GM12875 (cell line): Measurements from ENCODE around the gene EXOC6B.

ENCODE experiments used
- H3K4me3 ChIP-seq: one replicate; pipeline ENCODE4 v1.5.1; 2011; ENCODE audit warnings: low read depth, low read length, control low read depth
- TF ChIP-seq, protein P1 (sequence below): IDR thresholded peaks from 2 replicates; pipeline ENCODE4 v1.5.1; 2011; ENCODE audit warnings: low read depth, mild to moderate bottlenecking, control low read depth, inconsistent platforms, low read length, moderate library complexity, borderline replicate concordance; ENCODE audit not compliant: insufficient read depth

The EXOC6B gene

GRCh38 chr2:72778410-72778809, 47.4 kb downstream of the EXOC6B start:
- no peak overlapping the region for H3K4me3 ChIP-seq
- TF ChIP-seq, protein P1, sequence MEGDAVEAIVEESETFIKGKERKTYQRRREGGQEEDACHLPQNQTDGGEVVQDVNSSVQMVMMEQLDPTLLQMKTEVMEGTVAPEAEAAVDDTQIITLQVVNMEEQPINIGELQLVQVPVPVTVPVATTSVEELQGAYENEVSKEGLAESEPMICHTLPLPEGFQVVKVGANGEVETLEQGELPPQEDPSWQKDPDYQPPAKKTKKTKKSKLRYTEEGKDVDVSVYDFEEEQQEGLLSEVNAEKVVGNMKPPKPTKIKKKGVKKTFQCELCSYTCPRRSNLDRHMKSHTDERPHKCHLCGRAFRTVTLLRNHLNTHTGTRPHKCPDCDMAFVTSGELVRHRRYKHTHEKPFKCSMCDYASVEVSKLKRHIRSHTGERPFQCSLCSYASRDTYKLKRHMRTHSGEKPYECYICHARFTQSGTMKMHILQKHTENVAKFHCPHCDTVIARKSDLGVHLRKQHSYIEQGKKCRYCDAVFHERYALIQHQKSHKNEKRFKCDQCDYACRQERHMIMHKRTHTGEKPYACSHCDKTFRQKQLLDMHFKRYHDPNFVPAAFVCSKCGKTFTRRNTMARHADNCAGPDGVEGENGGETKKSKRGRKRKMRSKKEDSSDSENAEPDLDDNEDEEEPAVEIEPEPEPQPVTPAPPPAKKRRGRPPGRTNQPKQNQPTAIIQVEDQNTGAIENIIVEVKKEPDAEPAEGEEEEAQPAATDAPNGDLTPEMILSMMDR = no peak

- no peak overlapping the region for H3K4me3 ChIP-seq
- TF ChIP-seq, protein P1 = peak; percentile 58; the same call in 1 of the 2 replicates
These were observed 54.9 kb downstream of the EXOC6B start for GRCh38 chr2:72770879-72771461.

DNA sequence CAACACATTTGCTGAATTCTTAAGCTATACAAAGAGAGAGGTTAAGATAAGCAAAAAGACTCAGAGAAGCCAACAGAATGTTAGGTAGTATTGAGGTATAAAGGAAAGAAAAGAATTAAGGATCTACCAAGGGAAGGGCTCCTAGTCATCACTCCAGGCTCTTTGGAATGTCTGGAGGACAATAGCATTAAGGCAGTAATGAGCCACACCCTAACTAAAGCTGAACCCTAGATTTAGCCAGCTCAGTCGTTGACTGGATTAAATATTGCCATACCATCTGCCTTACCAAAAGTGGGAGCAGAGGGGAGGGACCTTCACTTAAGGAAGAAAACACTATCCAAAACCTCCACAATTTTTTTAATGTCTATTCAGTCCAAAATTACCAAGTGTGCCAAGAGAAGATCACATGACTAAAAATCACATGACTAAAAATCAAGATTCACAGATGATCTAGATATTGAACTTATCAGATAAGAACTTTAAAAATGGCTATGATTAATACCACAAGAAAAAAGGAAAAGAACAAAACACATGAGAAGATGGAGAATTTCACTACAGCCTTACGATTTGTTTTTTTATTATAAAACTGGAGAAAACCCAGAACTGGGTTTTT, 59.7 kb downstream of the EXOC6B start:
- H3K4me3 ChIP-seq = no peak overlapping the region
- TF ChIP-seq, protein P1 = no peak

- TF ChIP-seq, protein P1 = no peak
These were observed 63.6 kb downstream of the EXOC6B start for GRCh38 chr2:72762276-72762675.

DNA sequence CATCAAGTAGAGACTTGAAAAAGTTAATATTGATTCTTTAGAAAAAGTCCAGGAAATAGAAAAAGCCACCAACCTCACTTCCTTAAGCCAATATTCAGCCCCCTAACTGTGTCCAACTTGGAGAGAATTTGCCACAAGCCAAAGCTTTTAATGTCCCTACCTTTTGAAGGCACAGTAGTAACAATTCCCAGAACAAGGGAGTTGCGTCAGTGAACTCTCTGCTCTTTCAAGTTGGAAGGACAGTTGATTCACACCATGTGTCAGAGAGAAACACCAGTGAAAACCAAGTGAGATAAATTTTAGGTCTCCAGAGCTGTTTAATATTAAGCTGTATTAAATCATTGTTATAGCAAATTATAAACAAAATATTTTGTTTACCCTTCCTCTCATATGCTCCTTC, 66.1 kb downstream of the EXOC6B start:
- TF ChIP-seq, protein P1 = no peak
- H3K4me3 ChIP-seq = no peak overlapping the region

More at GRCh38 chr2:72762276-72762675, 63.6 kb downstream of the EXOC6B start:
- H3K4me3 ChIP-seq = no peak overlapping the region

DNA sequence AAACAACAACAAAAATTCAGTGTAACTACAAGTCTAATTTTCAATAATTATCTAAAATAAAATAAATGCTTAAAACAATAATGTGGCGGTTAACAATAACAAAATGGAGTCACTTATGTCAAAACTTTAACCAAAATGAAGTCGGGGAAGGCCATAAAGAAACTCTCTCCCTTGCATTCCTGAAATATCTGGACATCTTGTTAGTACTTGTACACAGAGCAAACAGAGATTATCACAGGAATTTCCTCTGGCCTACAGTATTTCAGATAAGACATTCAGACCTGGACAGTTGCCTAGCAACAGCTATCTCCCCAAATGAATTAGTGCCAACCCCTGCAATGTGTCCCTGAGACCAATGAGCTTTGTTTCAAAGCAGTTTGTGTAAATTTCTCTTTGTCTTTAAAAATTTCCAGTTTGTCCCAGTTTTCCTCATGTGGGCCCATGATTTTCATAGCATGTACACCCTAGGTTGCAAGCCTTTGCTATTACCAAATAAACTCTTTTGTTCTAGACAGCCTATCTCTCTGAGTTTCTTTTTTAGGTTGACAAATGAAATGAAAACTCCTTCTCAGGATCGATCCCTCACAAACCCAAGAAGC, 68.6 kb downstream of the EXOC6B start:
- no peak overlapping the region for H3K4me3 ChIP-seq
- TF ChIP-seq, protein P1 = no peak
